Activated T-cell treated with anti-CD3 and anti-CD28 coated beads, Interleukin-2, amount 50 U/mL, for 1 hour (primary cell): ENCODE measurements around the gene GPI.
"Not testable (repeated sequence)": the region's sequence is repeated elsewhere in the genome, so short reads cannot be mapped to it uniquely, and the experiment has no call there.

Experiments
- DNase-seq: peaks from one replicate; pipeline ENCODE4 v3.0.0-alpha.2; 2020

The GPI gene

DNA sequence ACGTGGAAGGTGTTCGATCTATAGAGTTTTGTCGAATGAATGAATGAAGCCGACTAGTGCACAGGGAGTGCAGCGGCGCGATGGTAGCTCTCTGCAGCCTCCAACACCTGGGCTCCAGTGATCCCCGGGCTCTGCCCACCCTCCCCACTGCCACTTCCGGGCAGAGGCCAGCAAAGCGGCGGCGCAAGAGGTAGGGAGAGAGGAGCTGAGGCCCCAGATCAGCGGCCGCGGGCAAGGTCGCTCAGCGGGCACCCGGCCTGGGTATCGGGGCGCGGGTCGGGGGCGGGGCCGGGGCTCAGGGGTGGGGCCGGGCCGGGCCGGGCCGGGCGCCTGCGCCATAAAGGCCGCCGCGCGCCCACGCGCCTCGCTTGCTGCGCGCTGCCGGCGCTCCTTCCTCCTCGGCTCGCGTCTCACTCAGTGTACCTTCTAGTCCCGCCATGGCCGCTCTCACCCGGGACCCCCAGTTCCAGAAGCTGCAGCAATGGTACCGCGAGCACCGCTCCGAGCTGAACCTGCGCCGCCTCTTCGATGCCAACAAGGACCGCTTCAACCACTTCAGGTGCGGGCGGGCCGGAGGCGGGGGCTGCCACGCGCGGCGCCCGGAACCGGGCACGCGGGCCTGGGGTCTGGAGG is at the start of gene GPI:
Gene GPI, plus strand, starts transcription at position 367 of the 633 bp plus-strand sequence. Its CDS starts 71 bp downstream, at position 438.
- DNase-seq = peak; percentile 77

DNA sequence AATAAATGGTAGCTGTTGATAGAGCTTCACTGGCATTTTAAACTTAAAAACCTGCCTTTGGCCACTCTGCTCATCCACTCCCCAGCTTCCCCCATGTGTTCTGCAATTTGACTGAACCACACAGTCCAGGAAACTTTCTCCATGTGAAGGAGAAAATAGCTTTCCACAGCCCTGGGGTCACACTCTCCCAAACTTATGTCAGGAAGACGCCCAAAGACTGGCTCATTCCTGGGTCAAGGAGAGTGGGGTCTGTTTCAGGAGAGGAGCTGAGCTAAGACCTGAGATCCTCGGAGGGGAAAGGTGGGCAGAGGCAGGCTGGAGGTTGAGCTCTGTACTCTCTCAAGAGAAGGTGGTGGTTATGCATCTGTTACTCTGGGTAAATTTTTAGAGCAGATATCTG is 48.7 kb upstream of the GPI start:
- DNase-seq = no peak

- DNase-seq = no peak
Observed at GRCh38 chr19:34316741-34317301, 48.2 kb upstream of the GPI start.

DNA sequence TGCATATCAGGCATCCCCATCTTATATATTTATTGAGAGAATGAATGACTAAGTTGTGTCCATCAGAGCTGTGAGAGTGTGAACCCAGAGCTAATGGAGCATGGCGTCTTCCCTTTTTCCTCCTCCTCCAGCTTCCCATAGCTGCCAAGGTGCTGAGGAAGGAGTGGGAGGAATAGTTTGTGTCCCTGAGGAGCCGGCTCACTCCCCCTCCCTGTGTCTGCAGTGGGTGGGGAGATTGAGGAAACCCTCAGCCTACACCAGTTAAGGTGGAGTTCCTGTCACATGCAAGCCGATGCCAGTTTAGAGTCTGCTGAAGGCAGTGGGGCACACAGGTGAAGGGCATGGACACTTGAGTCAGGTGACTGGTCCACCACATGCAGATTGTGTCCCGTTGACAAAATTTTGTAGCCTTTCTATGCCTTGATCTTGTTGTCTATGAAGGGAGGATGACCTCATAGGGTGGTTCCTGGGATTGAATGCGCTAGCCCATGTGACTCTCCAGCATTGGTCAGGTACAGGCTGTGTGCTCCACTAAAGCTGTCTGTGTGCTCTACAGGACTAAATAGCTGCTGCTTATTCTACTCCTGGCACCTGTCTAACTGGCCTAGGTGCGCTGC is 47.6 kb upstream of the GPI start:
- DNase-seq = peak; percentile 34

- no peak for DNase-seq
Observed at GRCh38 chr19:34319230-34319585, 45.8 kb upstream of the GPI start.

- no peak for DNase-seq
Observed at GRCh38 chr19:34319785-34320184, 45.2 kb upstream of the GPI start.

GRCh38 chr19:34320277-34320676 is 44.7 kb upstream of the GPI start:
- DNase-seq = no peak

- no peak for DNase-seq
Observed at GRCh38 chr19:34321735-34322134, 43.3 kb upstream of the GPI start.

GRCh38 chr19:34323433-34324204 is 41.4 kb upstream of the GPI start:
- no peak for DNase-seq

DNA sequence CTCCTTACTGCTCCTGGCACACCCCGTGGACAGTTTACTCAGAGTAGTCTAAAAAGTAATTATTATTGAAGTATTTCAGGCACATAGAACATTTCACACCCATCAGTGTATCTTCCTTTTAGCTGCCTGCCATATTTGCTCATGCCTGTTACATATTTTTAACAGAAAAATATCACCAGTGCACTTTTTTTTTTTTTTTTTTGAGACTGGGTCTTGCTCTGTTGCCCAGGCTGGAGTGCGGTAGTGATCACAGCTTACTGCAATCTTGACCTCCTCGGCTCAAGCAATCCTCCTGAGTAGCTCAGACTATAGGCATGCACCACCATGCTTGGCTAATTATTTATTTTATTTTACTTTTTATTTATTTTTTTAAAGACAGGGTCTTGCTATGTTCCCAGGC is 40.7 kb upstream of the GPI start:
- no peak for DNase-seq

DNA sequence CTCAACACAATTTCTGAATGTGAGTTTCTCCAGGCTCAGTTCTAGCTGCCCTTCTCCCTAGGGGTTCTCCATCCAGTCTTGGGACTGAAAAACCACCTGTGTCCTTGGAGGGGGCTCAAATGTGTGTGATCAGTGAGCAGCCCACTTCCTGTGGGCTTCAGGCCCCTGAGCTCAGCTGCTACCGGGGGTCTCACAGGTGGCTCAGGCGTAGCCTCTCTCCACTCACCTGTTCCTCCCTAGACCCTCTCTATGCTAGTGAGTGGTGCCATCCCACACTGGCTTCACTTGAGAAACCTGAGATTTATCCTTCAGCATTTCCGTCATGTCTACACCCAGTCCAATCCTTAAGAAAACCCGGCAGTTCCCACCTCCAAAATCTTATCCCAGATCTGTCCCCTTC is 39.8 kb upstream of the GPI start:
- DNase-seq = no peak

- no peak for DNase-seq
Observed at GRCh38 chr19:34325981-34326787, 38.8 kb upstream of the GPI start.

- no peak for DNase-seq
Observed at GRCh38 chr19:34327851-34328250, 37.1 kb upstream of the GPI start.

DNA sequence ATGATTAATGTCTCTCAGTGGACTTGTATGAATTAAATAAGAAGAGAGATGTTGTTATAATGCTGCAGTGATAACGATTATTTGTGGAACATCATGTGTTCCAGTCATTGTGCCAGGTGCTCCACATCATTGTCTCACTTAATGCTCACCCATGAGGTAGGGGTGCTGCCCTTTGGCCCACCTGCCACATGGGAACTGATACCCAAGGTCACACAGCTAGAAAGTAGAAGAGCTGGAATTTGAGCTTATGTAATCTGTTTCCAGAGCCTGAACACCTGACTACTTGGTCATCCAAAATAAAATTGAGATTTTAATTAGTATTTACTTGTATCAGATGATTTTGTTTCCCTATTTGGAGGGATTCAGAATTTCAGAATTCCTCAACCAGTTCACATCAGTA is 36.0 kb upstream of the GPI start:
- DNase-seq = no peak

- no peak for DNase-seq
Observed at GRCh38 chr19:34330116-34330515, 34.9 kb upstream of the GPI start.

GRCh38 chr19:34330596-34330995 is 34.4 kb upstream of the GPI start:
- DNase-seq = not testable (repeated sequence)

GRCh38 chr19:34331596-34331995 is 33.4 kb upstream of the GPI start:
- not testable (repeated sequence) for DNase-seq

GRCh38 chr19:34332027-34332760 is 32.8 kb upstream of the GPI start:
- DNase-seq = no peak

DNA sequence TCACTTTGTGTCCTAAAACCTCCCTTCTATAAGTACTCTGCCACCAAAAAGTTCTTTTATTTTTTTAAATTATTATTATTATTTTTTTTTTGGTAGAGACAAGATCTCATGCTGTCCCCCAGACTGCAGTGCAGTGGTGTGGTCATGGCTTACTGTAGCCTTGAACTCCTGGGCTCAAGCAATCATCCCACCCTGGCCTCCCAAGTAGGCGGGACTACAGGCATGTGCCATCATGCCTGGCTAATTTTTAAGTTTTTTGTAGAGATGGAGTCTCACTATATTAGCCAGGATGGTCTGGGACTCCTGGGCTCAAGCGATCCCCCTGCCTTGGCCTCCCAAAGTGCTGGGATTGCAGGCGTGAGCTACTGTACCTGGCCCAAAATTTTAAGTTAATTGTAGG is 29.1 kb upstream of the GPI start:
- no peak for DNase-seq

DNA sequence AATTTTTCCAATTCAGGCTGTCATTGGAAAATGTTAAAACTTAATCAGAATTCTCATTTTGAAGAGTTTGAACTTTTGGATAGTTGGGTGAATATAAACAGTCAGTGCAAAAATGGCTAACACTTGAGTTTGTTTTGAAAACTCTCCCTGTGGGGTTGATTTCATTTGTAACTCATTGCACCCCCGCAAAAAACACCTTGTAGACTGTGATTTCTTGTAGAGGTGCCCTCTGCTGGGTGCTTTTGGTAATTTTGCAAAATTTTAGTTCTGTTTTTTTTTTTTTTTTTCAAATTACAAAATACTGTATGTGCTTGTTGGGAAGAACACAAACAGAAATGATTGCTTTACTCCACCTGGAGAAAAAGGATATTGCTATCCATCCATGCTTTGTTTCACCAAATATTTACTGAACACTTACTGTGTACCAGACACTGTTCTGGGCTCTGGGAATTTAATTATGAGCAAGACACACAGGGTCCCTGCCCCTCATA is 28.2 kb upstream of the GPI start:
- DNase-seq = no peak

GRCh38 chr19:34337739-34338138 is 27.3 kb upstream of the GPI start:
- no peak for DNase-seq
